ENCODE results near the gene ZNF580.

Gene ZNF580

GRCh38 chr19:55640577-55641425 is at the start of gene ZNF580:
TSS of gene ZNF580 (plus strand) at chr19:55641002. CDS start at chr19:55642509, 1,507 bp downstream.
- FAIRE-seq: peak; percentile 18
- no peak for DNase-seq (ENCODE audit: extremely low spot score, insufficient read length, low read depth)

- FAIRE-seq (no peak), DNase-seq (ENCODE audit: extremely low spot score, insufficient read length, low read depth) (no peak)
Measured at GRCh38 chr19:55591555-55591954, 49.2 kb upstream of the ZNF580 start.

GRCh38 chr19:55592391-55593090 is 48.3 kb upstream of the ZNF580 start:
- FAIRE-seq (no peak), DNase-seq (ENCODE audit: extremely low spot score, insufficient read length, low read depth) (no peak)

GRCh38 chr19:55593096-55593772 is 47.6 kb upstream of the ZNF580 start:
- FAIRE-seq (no peak), DNase-seq (ENCODE audit: extremely low spot score, insufficient read length, low read depth) (no peak)

GRCh38 chr19:55594996-55595545 is 45.7 kb upstream of the ZNF580 start:
- FAIRE-seq (no peak), DNase-seq (ENCODE audit: extremely low spot score, insufficient read length, low read depth) (no peak)

- no peak for DNase-seq (ENCODE audit: extremely low spot score, insufficient read length, low read depth)
- FAIRE-seq: no peak
Measured at GRCh38 chr19:55596304-55596703, 44.5 kb upstream of the ZNF580 start.

- no peak for FAIRE-seq
- no peak for DNase-seq (ENCODE audit: extremely low spot score, insufficient read length, low read depth)
Measured at GRCh38 chr19:55597501-55597921, 43.3 kb upstream of the ZNF580 start.

- DNase-seq (ENCODE audit: extremely low spot score, insufficient read length, low read depth): no peak
- FAIRE-seq: no peak
Measured at GRCh38 chr19:55598034-55598433, 42.8 kb upstream of the ZNF580 start.

- DNase-seq (ENCODE audit: extremely low spot score, insufficient read length, low read depth): peak; percentile 65
- FAIRE-seq: peak; percentile 96
Measured at GRCh38 chr19:55598719-55599467, 41.9 kb upstream of the ZNF580 start.

- FAIRE-seq (no peak), DNase-seq (ENCODE audit: extremely low spot score, insufficient read length, low read depth) (peak; percentile 55)
Measured at GRCh38 chr19:55599468-55599841, 41.3 kb upstream of the ZNF580 start, which contains the start of gene FIZ1. TSS of gene FIZ1 (minus strand) at chr19:55599517. CDS start at chr19:55597865, 1,652 bp downstream.

- FAIRE-seq: peak; percentile 21
- DNase-seq (ENCODE audit: extremely low spot score, insufficient read length, low read depth): peak; percentile 64
Measured at GRCh38 chr19:55599842-55600661, 40.8 kb upstream of the ZNF580 start, which contains the start of gene ZNF524. TSS of gene ZNF524 (plus strand) at chr19:55600288. CDS start at chr19:55602113, 1,825 bp downstream.

GRCh38 chr19:55600662-55601028 is 40.2 kb upstream of the ZNF580 start:
- FAIRE-seq (no peak), DNase-seq (ENCODE audit: extremely low spot score, insufficient read length, low read depth) (no peak)

GRCh38 chr19:55601084-55601483 is 39.7 kb upstream of the ZNF580 start:
- no peak for DNase-seq (ENCODE audit: extremely low spot score, insufficient read length, low read depth)
- no peak for FAIRE-seq

- FAIRE-seq (no peak), DNase-seq (ENCODE audit: extremely low spot score, insufficient read length, low read depth) (no peak)
Measured at GRCh38 chr19:55602104-55603001, 38.4 kb upstream of the ZNF580 start.

- FAIRE-seq (no peak), DNase-seq (ENCODE audit: extremely low spot score, insufficient read length, low read depth) (no peak)
Measured at GRCh38 chr19:55603115-55603514, 37.7 kb upstream of the ZNF580 start.

- DNase-seq (ENCODE audit: extremely low spot score, insufficient read length, low read depth) (no peak), FAIRE-seq (no peak)
Measured at GRCh38 chr19:55603581-55604292, 37.1 kb upstream of the ZNF580 start.

GRCh38 chr19:55605207-55605636 is 35.6 kb upstream of the ZNF580 start:
- DNase-seq (ENCODE audit: extremely low spot score, insufficient read length, low read depth) (peak; percentile 80), FAIRE-seq (peak; percentile 97)
